GM21786 (cell line): ENCODE measurements around the gene FCHO2.

ENCODE experiments used
- ATAC-seq: cut with Tn5 transposase; IDR thresholded peaks from one replicate; pipeline ENCODE4 v1.9.1; 2021; ENCODE audit not compliant: unreplicated experiment

The FCHO2 gene

GRCh38 chr5:73132759-73133158 is 176.9 kb downstream of the FCHO2 start:
- no peak for ATAC-seq

- ATAC-seq, result no peak
Measured at GRCh38 chr5:73135021-73135420, 179.2 kb downstream of the FCHO2 start.

- no peak for ATAC-seq
Measured at GRCh38 chr5:73135429-73136054, 179.7 kb downstream of the FCHO2 start.

- no peak for ATAC-seq
Measured at GRCh38 chr5:73136055-73136562, 180.3 kb downstream of the FCHO2 start.

- ATAC-seq, result no peak
Measured at GRCh38 chr5:73137563-73138530, 182.0 kb downstream of the FCHO2 start.

GRCh38 chr5:73139485-73139884 is 183.6 kb downstream of the FCHO2 start:
- ATAC-seq, result no peak
